Uterus (tissue), 4 donors: ENCODE measurements around the gene UVRAG. TPM values are rescaled to one million over a fixed set of nuclear protein-coding genes. Genes with fewer than 3 reads are reported as not detected.

ENCODE experiments used
- DNase-seq, 2 donors: peaks; one replicate each; pipeline ENCODE4 v3.0.0-alpha.2; 2019 to 2020
- H3K27ac ChIP-seq, 2 donors: fragments of 200-600 bp; sonication (generic); 1 replicate in 1 of 2; 2 replicates in 1 of 2; pipeline ENCODE4 v1.5.1; 2016 to 2018
- H3K27me3 ChIP-seq, 2 donors: fragments of 200-600 bp; sonication (generic); one replicate each; pipeline ENCODE4 v1.5.1; 2018 to 2019; ENCODE audit warnings: control low read depth in 1 of 2
- H3K36me3 ChIP-seq, 2 donors: fragments of 200-600 bp; sonication (generic); one replicate each; pipeline ENCODE4 v1.5.1; 2019; ENCODE audit warnings: control low read depth in 1 of 2
- H3K4me1 ChIP-seq, 2 donors: fragments of 200-600 bp; sonication (generic); one replicate each; pipeline ENCODE4 v1.5.1; 2018 to 2019; ENCODE audit warnings: control low read depth in 1 of 2
- H3K4me3 ChIP-seq, 2 donors: fragments of 200-600 bp; sonication (generic); 1 replicate in 1 of 2; 2 replicates in 1 of 2; pipeline ENCODE4 v1.5.1; 2018 to 2019; ENCODE audit warnings: mild to moderate bottlenecking in 1 of 2
- H3K9me3 ChIP-seq, 2 donors: fragments of 200-600 bp; sonication (generic); one replicate each; pipeline ENCODE4 v1.5.1; 2019; ENCODE audit warnings: control low read depth in 1 of 2
- CTCF ChIP-seq, 4 experiments: fragments of 200-600 bp in 2 of 4; fragments of 450-650 bp in 2 of 4; sonication (generic) in 2 of 4; IDR thresholded peaks; one replicate each; pipeline ENCODE4 v1.5.1; 2016 to 2019; ENCODE audit warnings: antibody characterized with exemption in 4 of 4, mild to moderate bottlenecking in 2 of 4, moderate library complexity in 1 of 4
- POLR2A ChIP-seq, 2 donors: fragments of 450-650 bp; IDR thresholded peaks; one replicate each; pipeline ENCODE4 v1.6.1; 2016; ENCODE audit warnings: antibody characterized with exemption in 2 of 2, mild to moderate bottlenecking in 1 of 2, moderate library complexity in 1 of 2
- intact Hi-C: fragments of 100-400 bp; cut with DNase I; formaldehyde crosslinking; loops from one replicate; pipeline ENCODE4 v1.15.1; 2023; ENCODE audit warnings: low total_unique reads
- total RNA-seq, 4 donors: library from RNA; depleted of rRNA in 3 of 4; stranded (reverse); fragments of >200 nt in 3 of 4; gene quantifications; one replicate each; pipeline versions ENCODE4 v1.1.0 to v1.2.4, GENCODE V29; 2014 to 2023
- donor health status: DM: yes; HTN: yes; CAD: no.

UVRAG gene
- total RNA-seq, 4 donors from 2014 or later, result 14.9 to 42.9 (median 26.4) TPM

GRCh38 chr11:76033699-76034098, 218.7 kb downstream of the UVRAG start:
- Histone ChIP-seq H3K9me3 (no peaks in the 10 kb centered on the region), H3K4me1 (no peaks in the 10 kb centered on the region), H3K4me3 (no peak overlapping the region), H3K27ac (no peak overlapping the region), H3K36me3 (no peaks in the 10 kb centered on the region), H3K27me3 (no peaks in the 10 kb centered on the region)
- intact Hi-C loops, result no loop called here
- TF ChIP-seq POLR2A (IDR thresholded peaks at IDR 0.05) (no peak), CTCF (IDR thresholded peaks at IDR 0.05) (no peak)
- no peak for DNase-seq

- H3K27me3 ChIP-seq, result no peaks in the 10 kb centered on the region
- H3K4me3 ChIP-seq, result no peak overlapping the region
- intact Hi-C loops, result no loop called here
- no peaks in the 10 kb centered on the region for H3K9me3 ChIP-seq
- H3K27ac ChIP-seq, result no peak overlapping the region
- TF ChIP-seq POLR2A (IDR thresholded peaks at IDR 0.05) (no peak), CTCF (IDR thresholded peaks at IDR 0.05) (no peak)
- no peaks in the 10 kb centered on the region for H3K4me1 ChIP-seq
- no peaks in the 10 kb centered on the region for H3K36me3 ChIP-seq
- no peak for DNase-seq
These were observed 220.0 kb downstream of the UVRAG start for GRCh38 chr11:76035020-76035419.

- TF ChIP-seq POLR2A (IDR thresholded peaks at IDR 0.05) (no peak), CTCF (IDR thresholded peaks at IDR 0.05) (no peak)
- H3K4me1 ChIP-seq, result no peaks in the 10 kb centered on the region
- intact Hi-C loops, result no loop called here
- no peaks in the 10 kb centered on the region for H3K9me3 ChIP-seq
- no peak overlapping the region for H3K27ac ChIP-seq
- no peak for DNase-seq
- H3K36me3 ChIP-seq, result no peaks in the 10 kb centered on the region
- H3K27me3 ChIP-seq, result no peaks in the 10 kb centered on the region
- no peak overlapping the region for H3K4me3 ChIP-seq
These were observed 223.6 kb downstream of the UVRAG start for GRCh38 chr11:76038608-76039007.

- no peak overlapping the region for H3K27ac ChIP-seq
- DNase-seq, result no peak
- intact Hi-C loops, result no loop called here
- no peaks in the 10 kb centered on the region for H3K36me3 ChIP-seq
- H3K27me3 ChIP-seq, result no peaks in the 10 kb centered on the region
- no peaks in the 10 kb centered on the region for H3K9me3 ChIP-seq
- no peak overlapping the region for H3K4me3 ChIP-seq
- H3K4me1 ChIP-seq, result no peaks in the 10 kb centered on the region
- no peak for TF ChIP-seq CTCF (IDR thresholded peaks at IDR 0.05)
- no peak for TF ChIP-seq POLR2A (IDR thresholded peaks at IDR 0.05)
These were observed 226.2 kb downstream of the UVRAG start for GRCh38 chr11:76041208-76041607.

- TF ChIP-seq POLR2A (IDR thresholded peaks at IDR 0.05) (no peak), CTCF (IDR thresholded peaks at IDR 0.05) (no peak)
- H3K27ac ChIP-seq, result no peak overlapping the region
- no peaks in the 10 kb centered on the region for H3K9me3 ChIP-seq
- no peak for DNase-seq
- H3K27me3 ChIP-seq, result no peaks in the 10 kb centered on the region
- no peaks in the 10 kb centered on the region for H3K4me1 ChIP-seq
- H3K36me3 ChIP-seq, result no peaks in the 10 kb centered on the region
- intact Hi-C loops, result no loop called here
- H3K4me3 ChIP-seq, result no peak overlapping the region
These were observed 229.8 kb downstream of the UVRAG start for GRCh38 chr11:76044750-76045320.
